Fibroblast of lung (primary cell): ENCODE data around the gene ARHGAP12.

Experiments
- CTCF ChIP-seq, 2 donors: IDR thresholded peaks in 1 of 2; conservative IDR thresholded peaks in 1 of 2; 1 replicate in 1 of 2; 2 replicates in 1 of 2; pipeline ENCODE4 v1.5.1; 2011 to 2012; ENCODE audit warnings: low read length in 2 of 2, control low read depth in 1 of 2, inconsistent platforms in 1 of 2, low read depth in 1 of 2, mild to moderate bottlenecking in 1 of 2
- EZH2 ChIP-seq: IDR thresholded peaks from 2 replicates; pipeline ENCODE4 v1.5.1; 2012; ENCODE audit warnings: low read length, control low read depth, mild to moderate bottlenecking; ENCODE audit errors: missing control alignments

DNA sequence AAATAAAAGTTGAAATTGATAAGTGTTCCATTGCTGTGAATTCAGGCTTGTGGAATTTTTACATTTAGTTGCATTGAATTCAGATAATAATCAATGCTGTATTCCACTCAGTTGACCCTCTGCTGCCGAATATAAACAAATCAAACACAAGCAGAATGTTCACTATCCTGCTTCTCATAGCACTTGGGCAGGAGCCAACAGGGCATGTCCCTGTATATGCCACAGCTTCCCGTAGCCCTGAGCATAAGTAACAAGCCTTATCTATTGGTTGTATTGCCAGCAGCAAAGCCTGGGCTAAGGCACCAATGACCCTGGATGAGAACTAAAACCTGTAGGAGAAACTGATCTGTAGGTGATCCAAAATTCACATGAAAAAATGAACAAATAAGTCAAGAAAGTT lies 145.9 kb downstream of the ARHGAP12 start:
- no peak for TF ChIP-seq CTCF (conservative IDR thresholded peaks at IDR 0.05 in 1 of 2, IDR thresholded peaks at IDR 0.05 in 1 of 2; ENCODE audit: low read depth in 1 of 2, low read length in 2 of 2)
- no peak for TF ChIP-seq EZH2
